ENCODE results near the gene ARSA.

- TF ChIP-seq CTCF (IDR thresholded peaks at IDR 0.05) = no peak
- TF ChIP-seq POLR2AphosphoS5 (IDR thresholded peaks at IDR 0.05) = no peak
- no peak for TF ChIP-seq POLR2A (IDR thresholded peaks at IDR 0.05)
These were observed 45.5 kb upstream of the ARSA start for GRCh38 chr22:50673231-50674129.

Data from prostate gland (tissue), 2 donors.